K562 (cell line): ENCODE data around the gene MTNR1B. TPM values are rescaled to one million over a fixed set of nuclear protein-coding genes. Genes with fewer than 3 reads are reported as not detected.

Experiments used
- ATAC-seq: fragments of 200-7000 bp; cut with Tn5 transposase; 3 replicates; pipeline ENCODE4 v1.9.1; 2020; ENCODE audit warnings: moderate library complexity
- BruUV-seq: library from RNA; stranded (reverse); fragments of 400-500 nt; replicated peaks from 2 replicates; lab custom pipeline; 2021; lab: Mats Ljungman, UMichigan
- CTCF ChIA-PET: fragments of 300-600 bp; formaldehyde crosslinking; extraction: SDS; loops from one replicate; lab custom pipeline; 2021; ENCODE audit warnings: low intra/inter-chr PET ratio; lab: Yijun Ruan, JAX
- POLR2A ChIA-PET: fragments of 300-600, 350-650 bp; sonication (Branson Sonifier 250); formaldehyde crosslinking; extraction: SDS; loops from one replicate; lab custom pipeline; 2021; ENCODE audit warnings: antibody characterized with exemption, inconsistent platforms; lab: Yijun Ruan, JAX
- DNase-seq, 4 experiments: peaks; one replicate each; pipeline versions ENCODE4 v3.0.0 to v3.0.0-alpha.2; 2011 to 2018; ENCODE audit warnings: low spot score in 3 of 4, mixed read lengths in 3 of 4; ENCODE audit errors: extremely low read depth in 1 of 4
- FAIRE-seq: peaks from 2 replicates; lab custom pipeline; 2011; peaks lifted over from hg19 to GRCh38; lab: Jason Lieb, UNC
- H2AFZ ChIP-seq: 2 replicates; pipeline ENCODE4 v1.6.0; 2011; ENCODE audit warnings: low read depth, low read length, control low read depth, inconsistent platforms
- H3K27ac ChIP-seq: fragments of 200-600 bp; 3 replicates; pipeline ENCODE4 v1.8.0; 2011; ENCODE audit warnings: low read depth, mild to moderate bottlenecking, control low read depth, inconsistent platforms, low read length, moderate library complexity, mixed read lengths; ENCODE audit errors: extremely low read depth
- H3K27me3 ChIP-seq, 2 experiments: fragments of 300-600 bp in 1 of 2; 2 replicates in 1 of 2; 3 replicates in 1 of 2; pipeline versions ENCODE4 v1.6.0 to v1.8.0; 2011; ENCODE audit warnings: inconsistent platforms in 2 of 2, low read length in 2 of 2, mild to moderate bottlenecking in 1 of 2, mixed read lengths in 1 of 2, moderate library complexity in 1 of 2; ENCODE audit not compliant: control insufficient read depth in 2 of 2, insufficient read depth in 2 of 2
- H3K36me3 ChIP-seq: fragments of 300-600 bp; 3 replicates; pipeline ENCODE4 v1.8.0; 2011; ENCODE audit warnings: mild to moderate bottlenecking, low read length, inconsistent platforms; ENCODE audit not compliant: control insufficient read depth, insufficient read depth
- H3K4me1 ChIP-seq, 2 experiments: fragments of 200-600 bp in 1 of 2; replicated peaks in 1 of 2; 2 replicates in 1 of 2; 3 replicates in 1 of 2; pipeline versions ENCODE4 v1.5.1 to v1.8.0; 2011; ENCODE audit warnings: inconsistent platforms in 2 of 2, low read length in 2 of 2, mild to moderate bottlenecking in 1 of 2, mixed read lengths in 1 of 2, moderate library complexity in 1 of 2; ENCODE audit not compliant: control insufficient read depth in 2 of 2, insufficient read depth in 2 of 2
- H3K4me2 ChIP-seq: 2 replicates; pipeline ENCODE4 v1.6.1; 2011; ENCODE audit warnings: low read length, control low read depth, inconsistent platforms, mixed read lengths; ENCODE audit not compliant: insufficient read depth
- H3K4me3 ChIP-seq: fragments of 200-600 bp; sonication (generic), shearing (Covaris generic); 2 replicates; pipeline ENCODE4 v1.5.1; 2016; ENCODE audit warnings: control low read depth, inconsistent platforms
- H3K79me2 ChIP-seq: fragments of 200-600 bp; 3 replicates; pipeline ENCODE4 v1.8.0; 2011; ENCODE audit warnings: low read length, inconsistent platforms; ENCODE audit not compliant: control insufficient read depth, insufficient read depth
- H3K9ac ChIP-seq, 2 experiments: 2 replicates each; pipeline versions ENCODE4 v1.6.0 to v1.6.1; 2011; ENCODE audit warnings: low read depth in 2 of 2, low read length in 2 of 2, control low read depth in 1 of 2, inconsistent platforms in 1 of 2, mild to moderate bottlenecking in 1 of 2, mixed read lengths in 1 of 2; ENCODE audit not compliant: insufficient read depth in 1 of 2
- H3K9me1 ChIP-seq: one replicate; pipeline ENCODE4 v1.6.0; 2011; ENCODE audit warnings: inconsistent platforms, mild to moderate bottlenecking, low read length, moderate library complexity; ENCODE audit not compliant: control insufficient read depth, insufficient read depth
- H3K9me3 ChIP-seq: replicated peaks from 2 replicates; pipeline ENCODE4 v1.5.1; 2011; ENCODE audit warnings: low read depth, low read length, inconsistent platforms; ENCODE audit not compliant: control insufficient read depth, insufficient read depth
- H4K20me1 ChIP-seq: replicated peaks from 2 replicates; pipeline ENCODE4 v1.6.1; 2011; ENCODE audit warnings: low read length, inconsistent platforms, mixed read lengths; ENCODE audit not compliant: control insufficient read depth, insufficient read depth
- ARID1B ChIP-seq: fragments of 450-650 bp; IDR thresholded peaks from 2 replicates; pipeline ENCODE4 v1.6.1; 2016; ENCODE audit warnings: antibody characterized with exemption, mild to moderate bottlenecking, inconsistent platforms
- CBFA2T2 ChIP-seq: fragments of 450-650 bp; conservative IDR thresholded peaks from 2 replicates; pipeline ENCODE4 v1.6.1; 2017; ENCODE audit warnings: mild to moderate bottlenecking
- CBFA2T3 ChIP-seq: fragments of 450-650 bp; IDR thresholded peaks from 2 replicates; pipeline ENCODE4 v1.6.1; 2017
- ELF4 ChIP-seq: fragments of 450-650 bp; formaldehyde crosslinking; IDR thresholded peaks from 2 replicates; pipeline ENCODE4 v1.4.0; 2022; ENCODE audit warnings: missing genetic modification characterization
- FOXO4 ChIP-seq: fragments of 450-650 bp; formaldehyde crosslinking; IDR thresholded peaks from 2 replicates; pipeline ENCODE4 v1.4.0; 2020; ENCODE audit warnings: mild to moderate bottlenecking, moderate library complexity
- HLTF ChIP-seq: fragments of 450-650 bp; IDR thresholded peaks from 2 replicates; pipeline ENCODE4 v1.6.1; 2016
- MEIS2 ChIP-seq: fragments of 450-650 bp; IDR thresholded peaks from 2 replicates; pipeline ENCODE4 v1.6.1; 2014; ENCODE audit warnings: mild to moderate bottlenecking; ENCODE audit not compliant: partially characterized antibody
- NFE2L1 ChIP-seq: fragments of 450-650 bp; IDR thresholded peaks from 2 replicates; pipeline ENCODE4 v1.6.1; 2016; ENCODE audit warnings: missing genetic modification characterization, low read depth, mild to moderate bottlenecking, missing compliant biosample characterization, moderate library complexity, borderline replicate concordance
- PHF21A ChIP-seq: fragments of 450-650 bp; IDR thresholded peaks from 2 replicates; pipeline ENCODE4 v1.6.1; 2017; ENCODE audit warnings: low read depth, borderline replicate concordance
- POLR2B ChIP-seq: fragments of 450-650 bp; IDR thresholded peaks from 2 replicates; pipeline ENCODE4 v1.6.1; 2018; ENCODE audit warnings: low read depth; ENCODE audit not compliant: partially characterized antibody
- SMARCB1 ChIP-seq: IDR thresholded peaks from 2 replicates; pipeline ENCODE4 v1.6.1; 2011; ENCODE audit warnings: improper control_type of control experiment, low read depth; ENCODE audit not compliant: insufficient read length
- TAL1 ChIP-seq: fragments of 450-650 bp; IDR thresholded peaks from 2 replicates; pipeline ENCODE4 v1.6.1; 2016; ENCODE audit warnings: mild to moderate bottlenecking
- TEAD4 ChIP-seq, 2 experiments: sonication (generic) in 1 of 2; formaldehyde crosslinking in 1 of 2; IDR thresholded peaks; 2 replicates each; pipeline versions ENCODE4 v1.6.1 to v1.8.0; 2012 to 2022; ENCODE audit warnings: borderline replicate concordance in 1 of 2, inconsistent platforms in 1 of 2, low read length in 1 of 2, mild to moderate bottlenecking in 1 of 2, missing genetic modification reagents in 1 of 2
- TFAM ChIP-seq: fragments of 250-450 bp; sonication (Bioruptor Pico); conservative IDR thresholded peaks from 2 replicates; pipeline ENCODE4 v1.5.0; 2021; ENCODE audit warnings: mild to moderate bottlenecking, moderate library complexity
- TRIM25 ChIP-seq: fragments of 450-650 bp; IDR thresholded peaks from 2 replicates; pipeline ENCODE4 v1.7.0; 2016; ENCODE audit warnings: borderline replicate concordance
- ZBTB34 ChIP-seq: fragments of 250-450 bp; sonication (Bioruptor Pico); IDR thresholded peaks from 2 replicates; pipeline ENCODE4 v1.8.0; 2021; ENCODE audit warnings: mild to moderate bottlenecking, moderate library complexity
- ZNF23 ChIP-seq: fragments of 250-450 bp; sonication (Bioruptor Pico); IDR thresholded peaks from 2 replicates; pipeline ENCODE4 v1.4.0; 2020; ENCODE audit warnings: mild to moderate bottlenecking
- WGBS: fragments of 100-300 bp; shearing (Covaris generic); methylation state at CpG from one replicate; pipeline ENCODE4 v1.1.6; 2016; ENCODE audit warnings: low coverage, mixed read lengths; ENCODE audit not compliant: insufficient coverage; ENCODE audit errors: missing lambda C conversion rate; 5-methylcytosine and 5-hydroxymethylcytosine counted together
- in situ Hi-C: fragments of 300-500 bp; cut with MboI; formaldehyde crosslinking; loops from 4 replicates; pipeline ENCODE4 v1.15.0; 2018; ENCODE audit warnings: inconsistent platforms, mixed read lengths
- intact Hi-C: fragments of 100-400 bp; cut with micrococcal nuclease; formaldehyde crosslinking; loops from 2 replicates; pipeline ENCODE4 v1.14.2; 2022
- polyA plus RNA-seq, 8 experiments: library from polyadenylated mRNA; depleted of rRNA in 4 of 8; stranded (reverse) in 5 of 8; unstranded in 3 of 8; fragments of >200 nt; fragmentation: Nextera tagmentation in 2 of 8; fragmentation: Illumina TruSeq in 1 of 8; extraction: Ambion mirVana in 2 of 8; extraction: Trizol in 1 of 8; gene quantifications; 2 replicates each; pipeline versions ENCODE4 v1.2.1 to v1.2.3, GENCODE V29; 2011 to 2014; ENCODE audit warnings: inconsistent platforms in 1 of 8, missing spikeins in 1 of 8
- total RNA-seq, 7 experiments: library from RNA; depleted of rRNA in 6 of 7; stranded (reverse); fragments of >200 nt in 6 of 7; fragmentation: Illumina TruSeq in 2 of 7; extraction: Trizol in 2 of 7; gene quantifications; 2 replicates each; pipeline versions ENCODE4 v1.2.1 to v1.2.3, GENCODE V29; 2011 to 2021; ENCODE audit warnings: low replicate concordance in 1 of 7

MTNR1B gene
- total and polyA plus RNA-seq, 9 of the 15 experiments (the other 6 are each of a cell fraction or from before 2014, with no cell fraction given): not detected

GRCh38 chr11:92969293-92969633, 188 bp upstream of the MTNR1B start (continued):
- TF ChIP-seq TRIM25 (no peak), FOXO4 (no peak)

- Histone ChIP-seq H3K9me3 (no peaks in the 10 kb centered on the region), H2AFZ (0 out of 2 replicates have a peak overlapping the region, but pooled peaks have one; percentile 33), H3K27me3 (peaks cover 0 to 12% of the 10 kb centered on the region in 2 experiments; a peak in 2 of 5 replicates), H4K20me1 (no peaks in the 10 kb centered on the region), H3K36me3 (no peaks in the 10 kb centered on the region), H3K4me1 (peaks cover 0 to 4% of the 10 kb centered on the region in 2 experiments; a peak in 2 of 5 replicates), H3K9ac (no peak overlapping the region), H3K4me2 (no peak overlapping the region), H3K27ac (no peak overlapping the region), H3K4me3 (no peak overlapping the region), H3K9me1 (no peaks in the 10 kb centered on the region), H3K79me2 (no peaks in the 10 kb centered on the region)
- ChIA-PET POLR2A (no interaction called here), CTCF (no interaction called here)
- intact Hi-C loops (no loop called here), in situ Hi-C loops (no loop called here)
- FAIRE-seq (no peak), DNase-seq (peak in 2 of 4 experiments; percentile 10 to 13), ATAC-seq (no peak; the same call in 2 of the 3 replicates)
- BruUV-seq: no TSS peak
- 0% methylated on average over 2 of the region's 2 CpGs for WGBS
- TF ChIP-seq HLTF (no peak), CBFA2T3 (peak; percentile 77), TEAD4 (IDR thresholded peaks at IDR 0.05; ENCODE audit: low read length) (peak; percentile 66), TEAD4 (CRISPR knock-in tag; IDR thresholded peaks at IDR 0.05; ENCODE audit: borderline replicate concordance) (no peak), POLR2B (no peak), TFAM (no peak), ZBTB34 (no peak), NFE2L1 (tag) (no peak), SMARCB1 (no peak), CBFA2T2 (peak; percentile 57), ARID1B (peak; percentile 17; the same call in 1 of the 2 replicates), ZNF23 (CRISPR knock-in tag) (no peak), ELF4 (CRISPR knock-in tag) (no peak), PHF21A (no peak), MEIS2 (peak; percentile 8), TAL1 (peak; percentile 30; the same call in 1 of the 2 replicates), FOXO4 (no peak)
Observed at GRCh38 chr11:92972248-92972647, 2.8 kb downstream of the MTNR1B start.
